Erythroblast (primary cell): ENCODE measurements around the gene RIN3.

ENCODE experiments used
- GATA1 ChIP-seq: IDR thresholded peaks from 2 replicates; pipeline ENCODE4 v1.6.1; 2011; ENCODE audit warnings: low read depth, mild to moderate bottlenecking, control low read depth, low read length, moderate library complexity
- POLR2A ChIP-seq: IDR thresholded peaks from 2 replicates; pipeline ENCODE4 v1.6.1; 2011; ENCODE audit warnings: mild to moderate bottlenecking, low read length

DNA sequence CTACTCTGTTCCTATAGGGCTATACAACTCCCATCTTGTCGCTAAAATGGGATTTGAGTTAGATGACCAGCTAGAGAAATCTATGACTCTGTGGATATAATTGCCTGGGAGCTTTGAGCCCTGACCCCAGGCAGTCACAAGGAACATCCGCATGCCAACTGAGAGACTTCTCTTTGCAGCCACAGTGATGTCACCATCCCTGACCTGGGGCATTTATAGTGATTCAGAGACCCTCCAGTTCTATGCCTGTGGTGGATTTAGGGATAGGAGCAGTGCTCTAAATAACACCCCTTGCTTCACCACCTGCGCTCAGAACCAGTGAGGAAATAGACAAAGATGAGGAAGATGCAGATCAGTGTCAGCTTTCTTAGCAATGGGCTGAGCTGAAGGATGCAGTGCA, 86.2 kb downstream of the RIN3 start:
- TF ChIP-seq POLR2A (no peak), GATA1 (no peak)
